HCT116 (cell line): ENCODE measurements around the gene PLEKHO2. TPM values are rescaled to one million over a fixed set of nuclear protein-coding genes. Genes with fewer than 3 reads are reported as not detected.

ENCODE experiments used
- ATAC-seq: fragments of 200-7000 bp; cut with Tn5 transposase; 2 replicates; pipeline ENCODE4 v1.9.1; 2020; ENCODE audit warnings: mild to moderate bottlenecking, moderate library complexity
- BruUV-seq: library from RNA; stranded (reverse); fragments of 400-500 nt; replicated peaks from 2 replicates; lab custom pipeline; 2021; lab: Mats Ljungman, UMichigan
- CTCF ChIA-PET: fragments of 300-600 bp; sonication (Branson Sonifier 250); formaldehyde crosslinking; loops from one replicate; lab custom pipeline; 2021; ENCODE audit warnings: antibody characterized with exemption; lab: Charles Lee
- POLR2A ChIA-PET: fragments of 300-600, 350-600 bp; sonication (Branson Sonifier 250); formaldehyde crosslinking; loops from one replicate; lab custom pipeline; 2021; ENCODE audit warnings: antibody characterized with exemption; lab: Charles Lee
- RAD21 ChIA-PET, 2 experiments: fragments of 300-600 bp; sonication (Branson Sonifier 250); formaldehyde crosslinking; loops; one replicate each; lab custom pipeline; 2023; ENCODE audit warnings: low total read pairs in 2 of 2; ENCODE audit not compliant: uncharacterized antibody in 2 of 2, unreplicated experiment in 2 of 2, low non-redundant PET in 1 of 2; lab: Charles Lee
- DNase-seq: peaks from one replicate; pipeline ENCODE4 v3.0.0-alpha.2; 2010; ENCODE audit warnings: low read depth, low spot score
- H2AFZ ChIP-seq: fragments of 200-600 bp; shearing (Covaris generic), sonication (generic); 2 replicates; pipeline ENCODE4 v1.6.1; 2017; ENCODE audit warnings: low read depth, mixed run types, mixed read lengths, antibody characterized with exemption, low read length; ENCODE audit not compliant: poor library complexity, severe bottlenecking
- H3K27ac ChIP-seq: 2 replicates; pipeline ENCODE4 v1.5.1; 2012; ENCODE audit warnings: low read depth, low read length
- H3K27me3 ChIP-seq: fragments of 200-600 bp; sonication (generic); 2 replicates; pipeline ENCODE4 v1.6.1; 2016; ENCODE audit warnings: mixed run types, low read length, mixed read lengths; ENCODE audit not compliant: insufficient read depth
- H3K36me3 ChIP-seq, 2 experiments: fragments of 200-500 bp in 1 of 2; fragments of 200-600 bp in 1 of 2; sonication (Bioruptor generic) in 1 of 2; sonication (generic) in 1 of 2; 2 replicates each; pipeline versions ENCODE4 v1.5.1 to v1.6.1; 2014 to 2016; ENCODE audit warnings: low read length in 2 of 2, inconsistent platforms in 1 of 2, mixed read lengths in 1 of 2, mixed run types in 1 of 2; ENCODE audit not compliant: insufficient read depth in 2 of 2, control insufficient read depth in 1 of 2
- H3K4me1 ChIP-seq, 2 experiments: fragments of 200-600 bp in 1 of 2; sonication (generic) in 1 of 2; 2 replicates each; pipeline versions ENCODE4 v1.5.1 to v1.6.1; 2012 to 2017; ENCODE audit warnings: low read length in 2 of 2, inconsistent platforms in 1 of 2, mild to moderate bottlenecking in 1 of 2, mixed read lengths in 1 of 2, mixed run types in 1 of 2, moderate library complexity in 1 of 2; ENCODE audit not compliant: insufficient read depth in 2 of 2, control insufficient read depth in 1 of 2
- H3K4me2 ChIP-seq: fragments of 200-600 bp; sonication (generic); 2 replicates; pipeline ENCODE4 v1.6.1; 2017; ENCODE audit warnings: mixed run types, low read length, mixed read lengths
- H3K4me3 ChIP-seq, 2 experiments: fragments of 200-600 bp in 1 of 2; sonication (generic) in 1 of 2; replicated peaks in 1 of 2; 2 replicates each; pipeline ENCODE4 v1.5.1; 2011 to 2016; ENCODE audit warnings: low read length in 2 of 2, control low read depth in 1 of 2, low read depth in 1 of 2, mild to moderate bottlenecking in 1 of 2, mixed read lengths in 1 of 2, mixed run types in 1 of 2
- H3K79me2 ChIP-seq: fragments of 200-600 bp; sonication (generic); 2 replicates; pipeline ENCODE4 v1.6.1; 2017; ENCODE audit warnings: mild to moderate bottlenecking, mixed run types, low read length, moderate library complexity, mixed read lengths; ENCODE audit not compliant: insufficient read depth
- H3K9ac ChIP-seq: fragments of 200-600 bp; sonication (generic); 2 replicates; pipeline ENCODE4 v1.6.1; 2016; ENCODE audit warnings: low read length, mixed read lengths
- H3K9me2 ChIP-seq: fragments of 200-600 bp; sonication (generic), shearing (Covaris generic); 2 replicates; pipeline ENCODE4 v1.6.1; 2017; ENCODE audit warnings: mixed run types, mild to moderate bottlenecking, moderate library complexity; ENCODE audit not compliant: insufficient read depth
- H3K9me3 ChIP-seq, 2 experiments: fragments of 200-500 bp in 1 of 2; fragments of 200-600 bp in 1 of 2; sonication (Bioruptor generic) in 1 of 2; sonication (generic) in 1 of 2; 2 replicates each; pipeline ENCODE4 v1.6.1; 2014 to 2017; ENCODE audit warnings: low read length in 2 of 2, mixed read lengths in 2 of 2, inconsistent platforms in 1 of 2, low read depth in 1 of 2, mild to moderate bottlenecking in 1 of 2, mixed run types in 1 of 2, moderate library complexity in 1 of 2; ENCODE audit not compliant: control insufficient read depth in 1 of 2, insufficient read depth in 1 of 2
- H4K20me1 ChIP-seq: fragments of 200-600 bp; sonication (generic), shearing (Covaris generic); 2 replicates; pipeline ENCODE4 v1.6.1; 2017; ENCODE audit warnings: mixed run types, mild to moderate bottlenecking, moderate library complexity; ENCODE audit not compliant: insufficient read depth
- CEBPB ChIP-seq: IDR thresholded peaks from 2 replicates; pipeline ENCODE4 v1.6.1; 2012; ENCODE audit warnings: low read depth
- EGR1 ChIP-seq: IDR thresholded peaks from 2 replicates; pipeline ENCODE4 v1.6.1; 2012; ENCODE audit warnings: low read depth
- ELF1 ChIP-seq: IDR thresholded peaks from 2 replicates; pipeline ENCODE4 v1.6.1; 2012; ENCODE audit warnings: low read depth, borderline replicate concordance
- EZH2phosphoT487 ChIP-seq: fragments of 200-600 bp; IDR thresholded peaks from 2 replicates; pipeline ENCODE4 v1.6.1; 2018; ENCODE audit warnings: antibody characterized with exemption, borderline replicate concordance
- FOSL1 ChIP-seq: IDR thresholded peaks from 2 replicates; pipeline ENCODE4 v1.6.1; 2012; ENCODE audit warnings: low read depth
- POLR2A ChIP-seq: IDR thresholded peaks from 2 replicates; pipeline ENCODE4 v1.7.0; 2011; ENCODE audit warnings: borderline replicate concordance; ENCODE audit not compliant: insufficient read depth, insufficient read length; ENCODE audit errors: extremely low read depth
- POLR2AphosphoS5 ChIP-seq: IDR thresholded peaks from 2 replicates; pipeline ENCODE4 v1.6.1; 2011; ENCODE audit warnings: mild to moderate bottlenecking, low read depth, low read length, moderate library complexity
- RAD21 ChIP-seq: IDR thresholded peaks from 2 replicates; pipeline ENCODE4 v1.6.1; 2012; ENCODE audit warnings: low read depth, mild to moderate bottlenecking
- SIN3A ChIP-seq: IDR thresholded peaks from 2 replicates; pipeline ENCODE4 v1.6.1; 2012; ENCODE audit warnings: low read depth
- SP1 ChIP-seq: IDR thresholded peaks from 2 replicates; pipeline ENCODE4 v1.6.1; 2012; ENCODE audit warnings: low read depth
- SRF ChIP-seq: IDR thresholded peaks from 2 replicates; pipeline ENCODE4 v1.6.1; 2012; ENCODE audit warnings: low read depth
- YY1 ChIP-seq: IDR thresholded peaks from 2 replicates; pipeline ENCODE4 v1.6.1; 2011; ENCODE audit warnings: low read length, low read depth, moderate library complexity, mild to moderate bottlenecking; ENCODE audit not compliant: insufficient replicate concordance; ENCODE audit errors: extremely low read depth
- ZFX ChIP-seq: fragments of 450-650 bp; IDR thresholded peaks from 2 replicates; pipeline ENCODE4 v1.6.1; 2017
- ZNF274 ChIP-seq: fragments of 200-500 bp; sonication (Bioruptor generic); IDR thresholded peaks from 2 replicates; pipeline ENCODE4 v1.6.1; 2014; ENCODE audit warnings: mild to moderate bottlenecking, low read depth, low read length, inconsistent platforms
- intact Hi-C: fragments of 100-400 bp; cut with micrococcal nuclease; formaldehyde crosslinking; loops from 2 replicates; pipeline ENCODE4 v1.10.0; 2022
- total RNA-seq: library from RNA; stranded (reverse); gene quantifications from one replicate; pipeline ENCODE4 v1.2.1, GENCODE V29; 2021; ENCODE audit not compliant: unreplicated experiment
- TF ChIP-seq, protein P1 (sequence below): IDR thresholded peaks from 2 replicates; pipeline ENCODE4 v1.6.1; 2012
- TF ChIP-seq, protein P2 (sequence below): IDR thresholded peaks from 2 replicates; pipeline ENCODE4 v1.6.1; 2012
- TF ChIP-seq, protein P3 (sequence below): IDR thresholded peaks from 2 replicates; pipeline ENCODE4 v1.6.1; 2012; ENCODE audit warnings: low read depth
- TF ChIP-seq, protein P4 (sequence below), 3 experiments: fragments of 200-600 bp in 1 of 3; sonication (generic) in 1 of 3; IDR thresholded peaks in 2 of 3; conservative IDR thresholded peaks in 1 of 3; 2 replicates each; pipeline ENCODE4 v1.5.1; 2012 to 2017; ENCODE audit warnings: low read depth in 2 of 3, low read length in 2 of 3, antibody characterized with exemption in 1 of 3, borderline replicate concordance in 1 of 3, control low read depth in 1 of 3, mild to moderate bottlenecking in 1 of 3, mixed read lengths in 1 of 3, mixed run types in 1 of 3, moderate library complexity in 1 of 3; ENCODE audit not compliant: insufficient read depth in 1 of 3
- TF ChIP-seq, protein P5 (sequence below): IDR thresholded peaks from 2 replicates; pipeline ENCODE4 v1.6.1; 2011; ENCODE audit warnings: mild to moderate bottlenecking, low read length, moderate library complexity; ENCODE audit not compliant: insufficient replicate concordance; ENCODE audit errors: extremely low read depth

Gene PLEKHO2
- total RNA-seq, 1 experiment from 2014 or later, result 8.0 TPM

DNA sequence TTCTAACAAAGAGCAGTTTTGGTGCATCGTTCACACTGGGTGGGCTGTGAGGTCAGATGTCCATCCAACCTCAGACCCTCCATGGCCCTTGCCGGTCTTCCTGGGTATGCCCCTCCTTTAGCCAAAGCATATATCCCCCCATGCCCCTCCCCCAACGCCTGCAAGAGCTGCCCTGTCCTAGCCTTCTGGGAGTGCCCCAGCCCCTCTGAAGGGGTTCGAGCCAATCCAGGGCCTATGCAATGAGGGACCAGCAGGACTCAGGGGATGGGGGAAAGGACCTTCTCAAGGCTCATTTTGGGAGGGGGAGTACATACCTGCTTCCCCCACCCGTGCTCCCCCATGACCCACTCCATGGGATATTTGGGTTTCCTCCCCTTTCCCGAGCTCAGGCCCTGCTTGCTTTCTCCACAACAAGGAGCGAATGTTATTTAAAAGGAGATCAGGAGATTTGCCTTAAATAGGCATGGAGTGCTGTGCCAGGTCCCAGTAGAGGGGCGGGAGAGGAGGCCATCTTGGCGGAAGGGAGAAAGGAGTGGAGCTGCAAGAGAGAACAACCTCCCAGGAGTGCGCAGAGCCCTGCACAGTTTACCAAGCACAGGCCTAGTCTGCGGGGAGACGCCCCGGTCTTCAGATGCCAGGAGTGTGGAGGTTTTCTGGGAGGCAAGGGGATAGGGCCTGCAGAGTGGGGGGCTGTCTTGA is 34.5 kb upstream of the PLEKHO2 start:
- H4K20me1 ChIP-seq, result no peaks in the 10 kb centered on the region
- H3K9me3 ChIP-seq, result no peaks in the 10 kb centered on the region
- no peak for ATAC-seq
- no peak for DNase-seq
- BruUV-seq, result no TSS peak
- no peaks in the 10 kb centered on the region for H3K27me3 ChIP-seq
- no peaks in the 10 kb centered on the region for H3K36me3 ChIP-seq
- H2AFZ ChIP-seq, result no peak overlapping the region
- no peak overlapping the region for H3K9ac ChIP-seq
- CTCF ChIA-PET, result interaction anchor here (4.0 kb wide), 1 partner anchor 79 kb away, joined by 32 read pairs; no protein-coding TSS in a partner anchor
- no peaks in the 10 kb centered on the region for H3K79me2 ChIP-seq
- no peak for TF ChIP-seq ELF1
- no peak for TF ChIP-seq SIN3A
- no peak for TF ChIP-seq YY1
- TF ChIP-seq SP1, result no peak
- TF ChIP-seq, protein P1, sequence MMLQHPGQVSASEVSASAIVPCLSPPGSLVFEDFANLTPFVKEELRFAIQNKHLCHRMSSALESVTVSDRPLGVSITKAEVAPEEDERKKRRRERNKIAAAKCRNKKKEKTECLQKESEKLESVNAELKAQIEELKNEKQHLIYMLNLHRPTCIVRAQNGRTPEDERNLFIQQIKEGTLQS, result no peak
- TF ChIP-seq POLR2AphosphoS5, result no peak
- no peak for TF ChIP-seq SRF
- TF ChIP-seq, protein P2, sequence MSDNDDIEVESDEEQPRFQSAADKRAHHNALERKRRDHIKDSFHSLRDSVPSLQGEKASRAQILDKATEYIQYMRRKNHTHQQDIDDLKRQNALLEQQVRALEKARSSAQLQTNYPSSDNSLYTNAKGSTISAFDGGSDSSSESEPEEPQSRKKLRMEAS, result no peak
- TF ChIP-seq, protein P3, sequence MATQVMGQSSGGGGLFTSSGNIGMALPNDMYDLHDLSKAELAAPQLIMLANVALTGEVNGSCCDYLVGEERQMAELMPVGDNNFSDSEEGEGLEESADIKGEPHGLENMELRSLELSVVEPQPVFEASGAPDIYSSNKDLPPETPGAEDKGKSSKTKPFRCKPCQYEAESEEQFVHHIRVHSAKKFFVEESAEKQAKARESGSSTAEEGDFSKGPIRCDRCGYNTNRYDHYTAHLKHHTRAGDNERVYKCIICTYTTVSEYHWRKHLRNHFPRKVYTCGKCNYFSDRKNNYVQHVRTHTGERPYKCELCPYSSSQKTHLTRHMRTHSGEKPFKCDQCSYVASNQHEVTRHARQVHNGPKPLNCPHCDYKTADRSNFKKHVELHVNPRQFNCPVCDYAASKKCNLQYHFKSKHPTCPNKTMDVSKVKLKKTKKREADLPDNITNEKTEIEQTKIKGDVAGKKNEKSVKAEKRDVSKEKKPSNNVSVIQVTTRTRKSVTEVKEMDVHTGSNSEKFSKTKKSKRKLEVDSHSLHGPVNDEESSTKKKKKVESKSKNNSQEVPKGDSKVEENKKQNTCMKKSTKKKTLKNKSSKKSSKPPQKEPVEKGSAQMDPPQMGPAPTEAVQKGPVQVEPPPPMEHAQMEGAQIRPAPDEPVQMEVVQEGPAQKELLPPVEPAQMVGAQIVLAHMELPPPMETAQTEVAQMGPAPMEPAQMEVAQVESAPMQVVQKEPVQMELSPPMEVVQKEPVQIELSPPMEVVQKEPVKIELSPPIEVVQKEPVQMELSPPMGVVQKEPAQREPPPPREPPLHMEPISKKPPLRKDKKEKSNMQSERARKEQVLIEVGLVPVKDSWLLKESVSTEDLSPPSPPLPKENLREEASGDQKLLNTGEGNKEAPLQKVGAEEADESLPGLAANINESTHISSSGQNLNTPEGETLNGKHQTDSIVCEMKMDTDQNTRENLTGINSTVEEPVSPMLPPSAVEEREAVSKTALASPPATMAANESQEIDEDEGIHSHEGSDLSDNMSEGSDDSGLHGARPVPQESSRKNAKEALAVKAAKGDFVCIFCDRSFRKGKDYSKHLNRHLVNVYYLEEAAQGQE, result no peak
- no peak for TF ChIP-seq RAD21
- TF ChIP-seq ZNF274, result no peak
- TF ChIP-seq, protein P4, sequence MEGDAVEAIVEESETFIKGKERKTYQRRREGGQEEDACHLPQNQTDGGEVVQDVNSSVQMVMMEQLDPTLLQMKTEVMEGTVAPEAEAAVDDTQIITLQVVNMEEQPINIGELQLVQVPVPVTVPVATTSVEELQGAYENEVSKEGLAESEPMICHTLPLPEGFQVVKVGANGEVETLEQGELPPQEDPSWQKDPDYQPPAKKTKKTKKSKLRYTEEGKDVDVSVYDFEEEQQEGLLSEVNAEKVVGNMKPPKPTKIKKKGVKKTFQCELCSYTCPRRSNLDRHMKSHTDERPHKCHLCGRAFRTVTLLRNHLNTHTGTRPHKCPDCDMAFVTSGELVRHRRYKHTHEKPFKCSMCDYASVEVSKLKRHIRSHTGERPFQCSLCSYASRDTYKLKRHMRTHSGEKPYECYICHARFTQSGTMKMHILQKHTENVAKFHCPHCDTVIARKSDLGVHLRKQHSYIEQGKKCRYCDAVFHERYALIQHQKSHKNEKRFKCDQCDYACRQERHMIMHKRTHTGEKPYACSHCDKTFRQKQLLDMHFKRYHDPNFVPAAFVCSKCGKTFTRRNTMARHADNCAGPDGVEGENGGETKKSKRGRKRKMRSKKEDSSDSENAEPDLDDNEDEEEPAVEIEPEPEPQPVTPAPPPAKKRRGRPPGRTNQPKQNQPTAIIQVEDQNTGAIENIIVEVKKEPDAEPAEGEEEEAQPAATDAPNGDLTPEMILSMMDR (IDR thresholded peaks at IDR 0.05 in 2 of 3, conservative IDR thresholded peaks at IDR 0.05 in 1 of 3; ENCODE audit: borderline replicate concordance in 1 of 3, insufficient read depth in 1 of 3, low read depth in 2 of 3, low read length in 2 of 3), result no peak
- TF ChIP-seq POLR2A, result no peak
- no peak for TF ChIP-seq EGR1
- no peak for TF ChIP-seq CEBPB
- TF ChIP-seq ZFX, result no peak
- TF ChIP-seq FOSL1, result no peak
- no peak for TF ChIP-seq EZH2phosphoT487
- TF ChIP-seq, protein P5, sequence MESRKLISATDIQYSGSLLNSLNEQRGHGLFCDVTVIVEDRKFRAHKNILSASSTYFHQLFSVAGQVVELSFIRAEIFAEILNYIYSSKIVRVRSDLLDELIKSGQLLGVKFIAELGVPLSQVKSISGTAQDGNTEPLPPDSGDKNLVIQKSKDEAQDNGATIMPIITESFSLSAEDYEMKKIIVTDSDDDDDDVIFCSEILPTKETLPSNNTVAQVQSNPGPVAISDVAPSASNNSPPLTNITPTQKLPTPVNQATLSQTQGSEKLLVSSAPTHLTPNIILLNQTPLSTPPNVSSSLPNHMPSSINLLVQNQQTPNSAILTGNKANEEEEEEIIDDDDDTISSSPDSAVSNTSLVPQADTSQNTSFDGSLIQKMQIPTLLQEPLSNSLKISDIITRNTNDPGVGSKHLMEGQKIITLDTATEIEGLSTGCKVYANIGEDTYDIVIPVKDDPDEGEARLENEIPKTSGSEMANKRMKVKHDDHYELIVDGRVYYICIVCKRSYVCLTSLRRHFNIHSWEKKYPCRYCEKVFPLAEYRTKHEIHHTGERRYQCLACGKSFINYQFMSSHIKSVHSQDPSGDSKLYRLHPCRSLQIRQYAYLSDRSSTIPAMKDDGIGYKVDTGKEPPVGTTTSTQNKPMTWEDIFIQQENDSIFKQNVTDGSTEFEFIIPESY, result no peak
- intact Hi-C loops, result no loop called here
- no peaks in the 10 kb centered on the region for H3K9me2 ChIP-seq
- H3K27ac ChIP-seq, result no peak overlapping the region
- no peak overlapping the region for H3K4me3 ChIP-seq
- RAD21 ChIA-PET, result no interaction called here
- POLR2A ChIA-PET, result no interaction called here
- H3K4me1 ChIP-seq, result peaks cover under 1 to 7% of the 10 kb centered on the region in 2 experiments
- H3K4me2 ChIP-seq, result no peak overlapping the region
